IMR-90 (cell line): ENCODE results near the gene C4orf17. TPM values are rescaled to one million over a fixed set of nuclear protein-coding genes. Genes with fewer than 3 reads are reported as not detected.

Source experiments
- ATAC-seq: fragments of 200-7000 bp; cut with Tn5 transposase; 2 replicates; pipeline ENCODE4 v1.9.1; 2020; ENCODE audit warnings: low read depth, mild to moderate bottlenecking, moderate library complexity
- Bru-seq: library from RNA; stranded (reverse); fragments of 400-500 nt; gene quantifications from one replicate; lab custom pipeline; 2021; lab: Mats Ljungman, UMichigan
- BruChase-seq, 2 experiments: library from RNA; stranded (reverse); fragments of 400-500 nt; gene quantifications; one replicate each; lab custom pipeline; 2021; lab: Mats Ljungman, UMichigan
- BruUV-seq: library from RNA; stranded (reverse); fragments of 400-500 nt; replicated peaks from 2 replicates; lab custom pipeline; 2021; lab: Mats Ljungman, UMichigan
- CTCF ChIA-PET: fragments of 300-600 bp; formaldehyde crosslinking; extraction: SDS; loops from one replicate; lab custom pipeline; 2021; ENCODE audit warnings: antibody characterized with exemption; lab: Yijun Ruan, JAX
- POLR2A ChIA-PET: fragments of 300-600 bp; sonication (Branson Sonifier 250); formaldehyde crosslinking; loops from one replicate; lab custom pipeline; 2022; ENCODE audit warnings: antibody characterized with exemption; ENCODE audit not compliant: unreplicated experiment; lab: Charles Lee
- DNase-seq: peaks from one replicate; pipeline ENCODE4 v3.0.0; 2013
- H2AFZ ChIP-seq: replicated peaks from 2 replicates; pipeline ENCODE3; 2013; ENCODE audit warnings: low read length, mild to moderate bottlenecking; ENCODE audit not compliant: poor library complexity
- H2AK5ac ChIP-seq: 2 replicates; pipeline ENCODE4 v1.6.1; 2013; ENCODE audit warnings: low read depth, low read length, inconsistent platforms
- H2AK9ac ChIP-seq: replicated peaks from 2 replicates; pipeline ENCODE3; 2013; ENCODE audit warnings: mild to moderate bottlenecking, low read depth, low read length, moderate library complexity; ENCODE audit not compliant: poor library complexity
- H2BK120ac ChIP-seq: 2 replicates; pipeline ENCODE4 v1.6.1; 2013; ENCODE audit warnings: low read depth, low read length, inconsistent platforms
- H2BK15ac ChIP-seq: 3 replicates; pipeline ENCODE4 v1.6.1; 2013; ENCODE audit warnings: low read depth, low read length, inconsistent platforms
- H2BK20ac ChIP-seq: 2 replicates; pipeline ENCODE4 v1.6.1; 2013; ENCODE audit warnings: low read depth, mild to moderate bottlenecking, inconsistent platforms, low read length, moderate library complexity
- H2BK5ac ChIP-seq: 2 replicates; pipeline ENCODE4 v1.6.1; 2013; ENCODE audit warnings: mild to moderate bottlenecking, low read depth, low read length, inconsistent platforms; ENCODE audit not compliant: poor library complexity, severe bottlenecking
- H3K14ac ChIP-seq: replicated peaks from 2 replicates; pipeline ENCODE4 v1.6.1; 2013; ENCODE audit warnings: low read depth, low read length, inconsistent platforms
- H3K18ac ChIP-seq: 2 replicates; pipeline ENCODE4 v1.6.1; 2013; ENCODE audit warnings: low read depth, low read length, control low read depth
- H3K23ac ChIP-seq: 2 replicates; pipeline ENCODE4 v1.6.1; 2013; ENCODE audit warnings: low read depth, low read length, inconsistent platforms
- H3K27ac ChIP-seq: 2 replicates; pipeline ENCODE4 v1.5.1; 2013; ENCODE audit warnings: mild to moderate bottlenecking, control low read depth, low read length; ENCODE audit not compliant: insufficient read depth
- H3K27me3 ChIP-seq: 2 replicates; pipeline ENCODE4 v1.6.1; 2013; ENCODE audit warnings: low read length; ENCODE audit not compliant: control insufficient read depth, insufficient read depth
- H3K36me3 ChIP-seq: 2 replicates; pipeline ENCODE4 v1.6.1; 2013; ENCODE audit warnings: low read length, mixed read lengths; ENCODE audit not compliant: control insufficient read depth, insufficient read depth
- H3K4ac ChIP-seq: 2 replicates; pipeline ENCODE4 v1.6.1; 2013; ENCODE audit warnings: low read depth, low read length, inconsistent platforms
- H3K4me1 ChIP-seq: 2 replicates; pipeline ENCODE4 v1.6.1; 2013; ENCODE audit warnings: low read length, mixed read lengths; ENCODE audit not compliant: control insufficient read depth, insufficient read depth
- H3K4me2 ChIP-seq: 2 replicates; pipeline ENCODE4 v1.6.1; 2013; ENCODE audit warnings: low read depth, mild to moderate bottlenecking, control low read depth, low read length, moderate library complexity
- H3K4me3 ChIP-seq: 2 replicates; pipeline ENCODE4 v1.5.1; 2013; ENCODE audit warnings: low read depth, mild to moderate bottlenecking, control low read depth, low read length, moderate library complexity; ENCODE audit not compliant: insufficient read depth
- H3K56ac ChIP-seq: 2 replicates; pipeline ENCODE4 v1.6.1; 2013; ENCODE audit warnings: low read length, inconsistent platforms; ENCODE audit not compliant: insufficient read depth; ENCODE audit errors: extremely low read depth
- H3K79me1 ChIP-seq, 2 experiments: 2 replicates each; pipeline ENCODE4 v1.6.1; 2013; ENCODE audit warnings: low read length in 2 of 2, inconsistent platforms in 1 of 2, low read depth in 1 of 2
- H3K9ac ChIP-seq: 2 replicates; pipeline ENCODE4 v1.6.1; 2013; ENCODE audit warnings: low read depth, low read length, control low read depth
- H3K9me1 ChIP-seq: 2 replicates; pipeline ENCODE4 v1.6.1; 2013; ENCODE audit warnings: low read length, inconsistent platforms; ENCODE audit not compliant: insufficient read depth
- H3K9me3 ChIP-seq: 2 replicates; pipeline ENCODE4 v1.6.1; 2013; ENCODE audit warnings: low read length; ENCODE audit not compliant: control insufficient read depth, insufficient read depth
- H4K20me1 ChIP-seq: 2 replicates; pipeline ENCODE4 v1.6.1; 2013; ENCODE audit warnings: low read length, inconsistent platforms; ENCODE audit not compliant: insufficient read depth
- H4K5ac ChIP-seq: 2 replicates; pipeline ENCODE4 v1.6.1; 2013; ENCODE audit warnings: mild to moderate bottlenecking, low read depth, low read length, control low read depth
- H4K8ac ChIP-seq, 2 experiments: 2 replicates each; pipeline ENCODE4 v1.6.1; 2013; ENCODE audit warnings: low read depth in 2 of 2, low read length in 2 of 2, control low read depth in 1 of 2, inconsistent platforms in 1 of 2
- H4K91ac ChIP-seq: 2 replicates; pipeline ENCODE4 v1.6.1; 2013; ENCODE audit warnings: low read depth, low read length, inconsistent platforms; ENCODE audit not compliant: insufficient read depth
- BHLHE40 ChIP-seq: fragments of 150-350 bp; IDR thresholded peaks from 2 replicates; pipeline ENCODE4 v1.6.1; 2016; ENCODE audit warnings: mild to moderate bottlenecking, low read depth, low read length
- CHD1 ChIP-seq: IDR thresholded peaks from 2 replicates; pipeline ENCODE4 v1.6.1; 2012; ENCODE audit warnings: low read depth, low read length, improper control_type of control experiment
- MAFK ChIP-seq: IDR thresholded peaks from 2 replicates; pipeline ENCODE4 v1.6.1; 2012; ENCODE audit warnings: low read depth, low read length, improper control_type of control experiment
- POLR2A ChIP-seq: IDR thresholded peaks from 2 replicates; pipeline ENCODE4 v1.6.1; 2012; ENCODE audit warnings: mild to moderate bottlenecking, low read depth, low read length
- RCOR1 ChIP-seq: IDR thresholded peaks from 2 replicates; pipeline ENCODE4 v1.6.1; 2012; ENCODE audit warnings: mild to moderate bottlenecking, low read length, improper control_type of control experiment; ENCODE audit not compliant: insufficient replicate concordance
- WGBS, 2 experiments: methylation state at CpG; one replicate each; pipeline versions ENCODE4 v1.1.5 to v1.1.7; 2013; ENCODE audit warnings: missing lambda C conversion rate in 2 of 2; ENCODE audit not compliant: insufficient read length in 1 of 2; ENCODE audit errors: extremely low coverage in 2 of 2; 5-methylcytosine and 5-hydroxymethylcytosine counted together
- dilution Hi-C: fragments of 300-500 bp; cut with HindIII; formaldehyde crosslinking; loops from one replicate; pipeline ENCODE4 v1.14.3; 2018; ENCODE audit warnings: low sequenced_read_pairs; ENCODE audit not compliant: unreplicated experiment
- in situ Hi-C: fragments of 300-500 bp; cut with MboI; formaldehyde crosslinking; loops from 3 replicates; pipeline ENCODE4 v1.14.3; 2019; ENCODE audit warnings: low sequenced_read_pairs, inconsistent platforms, mixed read lengths
- intact Hi-C: fragments of 100-400 bp; cut with micrococcal nuclease; formaldehyde crosslinking; loops from 2 replicates; pipeline ENCODE4 v1.10.0; 2022
- long read RNA-seq: library from polyadenylated mRNA; unstranded; transcript quantifications from one replicate; pipeline ENCODE4 v2.0.0, GENCODE V29; 2021; ENCODE audit not compliant: unreplicated experiment
- polyA plus RNA-seq, 3 experiments: library from polyadenylated mRNA; depleted of rRNA; stranded (reverse); fragments of >200 nt; gene quantifications; 2 replicates each; pipeline ENCODE4 v1.2.3, GENCODE V29; 2012; ENCODE audit warnings: low replicate concordance in 1 of 3
- total RNA-seq: library from RNA; depleted of rRNA; stranded (reverse); fragments of >200 nt; gene quantifications from 2 replicates; pipeline ENCODE4 v1.2.3, GENCODE V29; 2012; rRNA removed
- TF ChIP-seq, protein P1 (sequence below): fragments of 150-350 bp; IDR thresholded peaks from 2 replicates; pipeline ENCODE4 v1.6.1; 2016; ENCODE audit warnings: low read depth, mild to moderate bottlenecking, low read length, moderate library complexity, borderline replicate concordance

C4orf17 gene
- total RNA-seq (not detected in 2 replicates), polyA plus RNA-seq (2012; rRNA removed) (not detected in 2 replicates), Bru-seq, nascent RNA (not detected), BruChase-seq, experiment 1, labeled RNA remaining after a 6-hour chase (not detected), BruChase-seq, experiment 2, labeled RNA remaining after a 2-hour chase (not detected)
- not detected in 2 replicates for polyA plus RNA-seq (2012; cell fraction: cytosol; rRNA removed)
- not detected in 2 replicates for polyA plus RNA-seq (2012; cell fraction: nucleus; rRNA removed; ENCODE audit: low replicate concordance)
- long read RNA-seq = 0 reads

DNA sequence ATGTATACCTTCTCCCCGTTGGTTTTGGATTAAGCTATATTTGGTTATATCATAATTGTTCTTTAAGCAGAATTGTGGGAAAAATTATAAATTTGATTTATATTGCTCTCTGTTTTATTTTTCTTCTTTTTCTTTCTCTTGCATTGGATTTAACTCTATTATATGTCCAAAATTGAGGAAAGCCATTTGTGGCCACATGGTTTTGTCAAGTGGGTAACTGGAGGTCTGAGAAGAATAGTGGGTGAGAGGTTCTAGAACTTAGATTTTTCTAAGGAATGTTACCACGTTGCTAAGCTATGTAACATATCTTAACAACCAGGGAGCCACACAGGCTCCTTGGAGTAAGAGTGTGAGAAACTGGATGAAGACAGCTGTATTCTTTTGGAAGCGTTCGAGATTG, at the start of gene C4orf17:
Gene C4orf17 (plus strand): TSS at position 301 of the 400 bp plus-strand sequence. CDS start 2,061 bp downstream, outside the sequence.
- CTCF ChIA-PET = interaction anchor here (1.2 kb wide), 1 partner anchor 301 kb away, joined by 3 read pairs; no protein-coding TSS in a partner anchor
- no peak within 1 kb of the TSS for H2BK15ac ChIP-seq
- no peaks in the 10 kb centered on the region for H3K79me1 ChIP-seq

More for the DNA sequence above, at the start of gene C4orf17:
- Histone ChIP-seq H4K5ac (no peak within 1 kb of the TSS), H3K18ac (no peak within 1 kb of the TSS), H2AK5ac (no peak within 1 kb of the TSS), H3K4me3 (no peak within 1 kb of the TSS), H2BK20ac (no peak within 1 kb of the TSS), H3K27ac (no peak within 1 kb of the TSS), H3K14ac (no peak within 1 kb of the TSS), H4K91ac (no peak within 1 kb of the TSS), H3K56ac (no peak within 1 kb of the TSS), H3K36me3 (no peaks in the 10 kb centered on the region), H4K8ac (no peak within 1 kb of the TSS), H3K27me3 (peaks cover 4% of the 10 kb centered on the region), H3K9ac (no peak within 1 kb of the TSS), H2AFZ (no peak within 1 kb of the TSS), H3K9me3 (no peaks in the 10 kb centered on the region), H3K4ac (no peak within 1 kb of the TSS), H3K4me2 (no peak within 1 kb of the TSS), H3K23ac (no peak within 1 kb of the TSS), H4K20me1 (no peaks in the 10 kb centered on the region), H2BK5ac (no peak within 1 kb of the TSS), H2AK9ac (no peak within 1 kb of the TSS), H3K9me1 (no peaks in the 10 kb centered on the region), H3K4me1 (no peaks in the 10 kb centered on the region), H2BK120ac (no peak within 1 kb of the TSS)
- no peak for ATAC-seq
- intact Hi-C loops = no loop called here
- POLR2A ChIA-PET = no interaction called here
- dilution Hi-C loops = no loop called here
- in situ Hi-C loops = no loop called here
- TF ChIP-seq BHLHE40 (no peak), RCOR1 (no peak), MAFK (no peak), CHD1 (no peak), POLR2A (no peak)
- TF ChIP-seq, protein P1, sequence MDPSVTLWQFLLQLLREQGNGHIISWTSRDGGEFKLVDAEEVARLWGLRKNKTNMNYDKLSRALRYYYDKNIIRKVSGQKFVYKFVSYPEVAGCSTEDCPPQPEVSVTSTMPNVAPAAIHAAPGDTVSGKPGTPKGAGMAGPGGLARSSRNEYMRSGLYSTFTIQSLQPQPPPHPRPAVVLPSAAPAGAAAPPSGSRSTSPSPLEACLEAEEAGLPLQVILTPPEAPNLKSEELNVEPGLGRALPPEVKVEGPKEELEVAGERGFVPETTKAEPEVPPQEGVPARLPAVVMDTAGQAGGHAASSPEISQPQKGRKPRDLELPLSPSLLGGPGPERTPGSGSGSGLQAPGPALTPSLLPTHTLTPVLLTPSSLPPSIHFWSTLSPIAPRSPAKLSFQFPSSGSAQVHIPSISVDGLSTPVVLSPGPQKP = no peak
- no peak for DNase-seq
- no CpG with 5 or more reads among the region's 4 CpGs for WGBS, 2 experiments
- BruUV-seq = no TSS peak
